HCT116 (cell line): ENCODE measurements around the gene S100A12. TPM values are rescaled to one million over a fixed set of nuclear protein-coding genes. Genes with fewer than 3 reads are reported as not detected.

Experiments
- ATAC-seq: fragments of 200-7000 bp; cut with Tn5 transposase; 2 replicates; pipeline ENCODE4 v1.9.1; 2020; ENCODE audit warnings: mild to moderate bottlenecking, moderate library complexity
- BruUV-seq: library from RNA; stranded (reverse); fragments of 400-500 nt; replicated peaks from 2 replicates; lab custom pipeline; 2021; lab: Mats Ljungman, UMichigan
- CTCF ChIA-PET: fragments of 300-600 bp; sonication (Branson Sonifier 250); formaldehyde crosslinking; loops from one replicate; lab custom pipeline; 2021; ENCODE audit warnings: antibody characterized with exemption; lab: Charles Lee
- POLR2A ChIA-PET: fragments of 300-600, 350-600 bp; sonication (Branson Sonifier 250); formaldehyde crosslinking; loops from one replicate; lab custom pipeline; 2021; ENCODE audit warnings: antibody characterized with exemption; lab: Charles Lee
- RAD21 ChIA-PET, 2 experiments: fragments of 300-600 bp; sonication (Branson Sonifier 250); formaldehyde crosslinking; loops; one replicate each; lab custom pipeline; 2023; ENCODE audit warnings: low total read pairs in 2 of 2; ENCODE audit not compliant: uncharacterized antibody in 2 of 2, unreplicated experiment in 2 of 2, low non-redundant PET in 1 of 2; lab: Charles Lee
- DNase-seq: peaks from one replicate; pipeline ENCODE4 v3.0.0-alpha.2; 2010; ENCODE audit warnings: low read depth, low spot score
- H2AFZ ChIP-seq: fragments of 200-600 bp; shearing (Covaris generic), sonication (generic); 2 replicates; pipeline ENCODE4 v1.6.1; 2017; ENCODE audit warnings: low read depth, mixed run types, mixed read lengths, antibody characterized with exemption, low read length; ENCODE audit not compliant: poor library complexity, severe bottlenecking
- H3K27ac ChIP-seq: 2 replicates; pipeline ENCODE4 v1.5.1; 2012; ENCODE audit warnings: low read depth, low read length
- H3K27me3 ChIP-seq: fragments of 200-600 bp; sonication (generic); 2 replicates; pipeline ENCODE4 v1.6.1; 2016; ENCODE audit warnings: mixed run types, low read length, mixed read lengths; ENCODE audit not compliant: insufficient read depth
- H3K36me3 ChIP-seq, 2 experiments: fragments of 200-500 bp in 1 of 2; fragments of 200-600 bp in 1 of 2; sonication (Bioruptor generic) in 1 of 2; sonication (generic) in 1 of 2; 2 replicates each; pipeline versions ENCODE4 v1.5.1 to v1.6.1; 2014 to 2016; ENCODE audit warnings: low read length in 2 of 2, inconsistent platforms in 1 of 2, mixed read lengths in 1 of 2, mixed run types in 1 of 2; ENCODE audit not compliant: insufficient read depth in 2 of 2, control insufficient read depth in 1 of 2
- H3K4me1 ChIP-seq, 2 experiments: fragments of 200-600 bp in 1 of 2; sonication (generic) in 1 of 2; 2 replicates each; pipeline versions ENCODE4 v1.5.1 to v1.6.1; 2012 to 2017; ENCODE audit warnings: low read length in 2 of 2, inconsistent platforms in 1 of 2, mild to moderate bottlenecking in 1 of 2, mixed read lengths in 1 of 2, mixed run types in 1 of 2, moderate library complexity in 1 of 2; ENCODE audit not compliant: insufficient read depth in 2 of 2, control insufficient read depth in 1 of 2
- H3K4me2 ChIP-seq: fragments of 200-600 bp; sonication (generic); 2 replicates; pipeline ENCODE4 v1.6.1; 2017; ENCODE audit warnings: mixed run types, low read length, mixed read lengths
- H3K4me3 ChIP-seq, 2 experiments: fragments of 200-600 bp in 1 of 2; sonication (generic) in 1 of 2; replicated peaks in 1 of 2; 2 replicates each; pipeline ENCODE4 v1.5.1; 2011 to 2016; ENCODE audit warnings: low read length in 2 of 2, control low read depth in 1 of 2, low read depth in 1 of 2, mild to moderate bottlenecking in 1 of 2, mixed read lengths in 1 of 2, mixed run types in 1 of 2
- H3K79me2 ChIP-seq: fragments of 200-600 bp; sonication (generic); 2 replicates; pipeline ENCODE4 v1.6.1; 2017; ENCODE audit warnings: mild to moderate bottlenecking, mixed run types, low read length, moderate library complexity, mixed read lengths; ENCODE audit not compliant: insufficient read depth
- H3K9ac ChIP-seq: fragments of 200-600 bp; sonication (generic); 2 replicates; pipeline ENCODE4 v1.6.1; 2016; ENCODE audit warnings: low read length, mixed read lengths
- H3K9me2 ChIP-seq: fragments of 200-600 bp; sonication (generic), shearing (Covaris generic); 2 replicates; pipeline ENCODE4 v1.6.1; 2017; ENCODE audit warnings: mixed run types, mild to moderate bottlenecking, moderate library complexity; ENCODE audit not compliant: insufficient read depth
- H3K9me3 ChIP-seq, 2 experiments: fragments of 200-500 bp in 1 of 2; fragments of 200-600 bp in 1 of 2; sonication (Bioruptor generic) in 1 of 2; sonication (generic) in 1 of 2; 2 replicates each; pipeline ENCODE4 v1.6.1; 2014 to 2017; ENCODE audit warnings: low read length in 2 of 2, mixed read lengths in 2 of 2, inconsistent platforms in 1 of 2, low read depth in 1 of 2, mild to moderate bottlenecking in 1 of 2, mixed run types in 1 of 2, moderate library complexity in 1 of 2; ENCODE audit not compliant: control insufficient read depth in 1 of 2, insufficient read depth in 1 of 2
- H4K20me1 ChIP-seq: fragments of 200-600 bp; sonication (generic), shearing (Covaris generic); 2 replicates; pipeline ENCODE4 v1.6.1; 2017; ENCODE audit warnings: mixed run types, mild to moderate bottlenecking, moderate library complexity; ENCODE audit not compliant: insufficient read depth
- CBX3 ChIP-seq: IDR thresholded peaks from 2 replicates; pipeline ENCODE4 v1.6.1; 2012; ENCODE audit warnings: low read depth
- CEBPB ChIP-seq: IDR thresholded peaks from 2 replicates; pipeline ENCODE4 v1.6.1; 2012; ENCODE audit warnings: low read depth
- EGR1 ChIP-seq: IDR thresholded peaks from 2 replicates; pipeline ENCODE4 v1.6.1; 2012; ENCODE audit warnings: low read depth
- ELF1 ChIP-seq: IDR thresholded peaks from 2 replicates; pipeline ENCODE4 v1.6.1; 2012; ENCODE audit warnings: low read depth, borderline replicate concordance
- EZH2 ChIP-seq: fragments of 200-600 bp; sonication (generic); IDR thresholded peaks from 2 replicates; pipeline ENCODE4 v1.6.1; 2017; ENCODE audit warnings: antibody characterized with exemption, mixed run types
- FOSL1 ChIP-seq: IDR thresholded peaks from 2 replicates; pipeline ENCODE4 v1.6.1; 2012; ENCODE audit warnings: low read depth
- JUND ChIP-seq: IDR thresholded peaks from 2 replicates; pipeline ENCODE4 v1.6.1; 2012
- MAX ChIP-seq: IDR thresholded peaks from 2 replicates; pipeline ENCODE4 v1.6.1; 2012
- POLR2A ChIP-seq: IDR thresholded peaks from 2 replicates; pipeline ENCODE4 v1.7.0; 2011; ENCODE audit warnings: borderline replicate concordance; ENCODE audit not compliant: insufficient read depth, insufficient read length; ENCODE audit errors: extremely low read depth
- POLR2AphosphoS5 ChIP-seq: IDR thresholded peaks from 2 replicates; pipeline ENCODE4 v1.6.1; 2011; ENCODE audit warnings: mild to moderate bottlenecking, low read depth, low read length, moderate library complexity
- RAD21 ChIP-seq: IDR thresholded peaks from 2 replicates; pipeline ENCODE4 v1.6.1; 2012; ENCODE audit warnings: low read depth, mild to moderate bottlenecking
- SIN3A ChIP-seq: IDR thresholded peaks from 2 replicates; pipeline ENCODE4 v1.6.1; 2012; ENCODE audit warnings: low read depth
- SP1 ChIP-seq: IDR thresholded peaks from 2 replicates; pipeline ENCODE4 v1.6.1; 2012; ENCODE audit warnings: low read depth
- SRF ChIP-seq: IDR thresholded peaks from 2 replicates; pipeline ENCODE4 v1.6.1; 2012; ENCODE audit warnings: low read depth
- TCF7L2 ChIP-seq: IDR thresholded peaks from 2 replicates; pipeline ENCODE4 v1.7.0; 2011; ENCODE audit warnings: borderline replicate concordance, inconsistent platforms; ENCODE audit not compliant: insufficient read depth, insufficient read length; ENCODE audit errors: extremely low read depth
- ZNF274 ChIP-seq: fragments of 200-500 bp; sonication (Bioruptor generic); IDR thresholded peaks from 2 replicates; pipeline ENCODE4 v1.6.1; 2014; ENCODE audit warnings: mild to moderate bottlenecking, low read depth, low read length, inconsistent platforms
- intact Hi-C: fragments of 100-400 bp; cut with micrococcal nuclease; formaldehyde crosslinking; loops from 2 replicates; pipeline ENCODE4 v1.10.0; 2022
- total RNA-seq: library from RNA; stranded (reverse); gene quantifications from one replicate; pipeline ENCODE4 v1.2.1, GENCODE V29; 2021; ENCODE audit not compliant: unreplicated experiment
- TF ChIP-seq, protein P1 (sequence below): IDR thresholded peaks from 2 replicates; pipeline ENCODE4 v1.6.1; 2011; ENCODE audit warnings: mild to moderate bottlenecking, low read length, moderate library complexity; ENCODE audit not compliant: insufficient replicate concordance; ENCODE audit errors: extremely low read depth

The S100A12 gene
- total RNA-seq, 1 experiment from 2014 or later = not detected

DNA sequence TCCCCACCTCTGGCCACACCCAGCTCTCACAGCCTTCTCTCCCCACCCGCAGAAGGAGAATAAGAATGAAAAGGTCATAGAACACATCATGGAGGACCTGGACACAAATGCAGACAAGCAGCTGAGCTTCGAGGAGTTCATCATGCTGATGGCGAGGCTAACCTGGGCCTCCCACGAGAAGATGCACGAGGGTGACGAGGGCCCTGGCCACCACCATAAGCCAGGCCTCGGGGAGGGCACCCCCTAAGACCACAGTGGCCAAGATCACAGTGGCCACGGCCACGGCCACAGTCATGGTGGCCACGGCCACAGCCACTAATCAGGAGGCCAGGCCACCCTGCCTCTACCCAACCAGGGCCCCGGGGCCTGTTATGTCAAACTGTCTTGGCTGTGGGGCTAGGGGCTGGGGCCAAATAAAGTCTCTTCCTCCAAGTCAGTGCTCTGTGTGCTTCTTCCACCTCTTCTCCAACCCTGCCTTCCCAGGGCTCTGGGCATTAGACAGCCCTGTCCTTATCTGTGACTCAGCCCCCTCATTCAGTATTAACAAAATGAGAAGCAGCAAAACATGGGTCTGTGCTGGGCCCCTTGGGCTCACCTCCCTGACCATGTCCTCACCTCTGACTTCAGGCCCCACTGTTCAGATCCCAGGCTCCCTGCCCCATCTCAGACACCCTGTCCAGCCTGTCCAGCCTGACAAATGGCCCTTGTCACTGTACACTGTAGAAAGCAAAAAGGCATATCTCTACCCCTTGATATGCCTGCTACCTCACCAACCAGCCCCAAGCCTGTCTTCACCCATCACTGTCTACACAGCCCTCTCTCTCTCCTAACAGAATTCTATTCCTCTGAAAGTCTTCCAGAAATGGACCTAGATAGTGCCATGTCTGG is 14.6 kb downstream of the S100A12 start:
- H4K20me1 ChIP-seq = no peaks in the 10 kb centered on the region
- H3K27me3 ChIP-seq = peaks cover 17% of the 10 kb centered on the region
- no peaks in the 10 kb centered on the region for H3K9me2 ChIP-seq
- no peaks in the 10 kb centered on the region for H3K9me3 ChIP-seq
- H3K36me3 ChIP-seq = no peaks in the 10 kb centered on the region
- no peaks in the 10 kb centered on the region for H3K79me2 ChIP-seq
- DNase-seq (no peak), ATAC-seq (no peak)
- no peaks in the 10 kb centered on the region for H3K4me1 ChIP-seq
- TF ChIP-seq POLR2A (no peak), ZNF274 (no peak), TCF7L2 (no peak), JUND (no peak), CBX3 (no peak), SP1 (no peak), CEBPB (no peak), FOSL1 (no peak), EGR1 (no peak), SIN3A (no peak), MAX (no peak), RAD21 (no peak), ELF1 (no peak), EZH2 (no peak), SRF (no peak), POLR2AphosphoS5 (no peak)
- TF ChIP-seq, protein P1, sequence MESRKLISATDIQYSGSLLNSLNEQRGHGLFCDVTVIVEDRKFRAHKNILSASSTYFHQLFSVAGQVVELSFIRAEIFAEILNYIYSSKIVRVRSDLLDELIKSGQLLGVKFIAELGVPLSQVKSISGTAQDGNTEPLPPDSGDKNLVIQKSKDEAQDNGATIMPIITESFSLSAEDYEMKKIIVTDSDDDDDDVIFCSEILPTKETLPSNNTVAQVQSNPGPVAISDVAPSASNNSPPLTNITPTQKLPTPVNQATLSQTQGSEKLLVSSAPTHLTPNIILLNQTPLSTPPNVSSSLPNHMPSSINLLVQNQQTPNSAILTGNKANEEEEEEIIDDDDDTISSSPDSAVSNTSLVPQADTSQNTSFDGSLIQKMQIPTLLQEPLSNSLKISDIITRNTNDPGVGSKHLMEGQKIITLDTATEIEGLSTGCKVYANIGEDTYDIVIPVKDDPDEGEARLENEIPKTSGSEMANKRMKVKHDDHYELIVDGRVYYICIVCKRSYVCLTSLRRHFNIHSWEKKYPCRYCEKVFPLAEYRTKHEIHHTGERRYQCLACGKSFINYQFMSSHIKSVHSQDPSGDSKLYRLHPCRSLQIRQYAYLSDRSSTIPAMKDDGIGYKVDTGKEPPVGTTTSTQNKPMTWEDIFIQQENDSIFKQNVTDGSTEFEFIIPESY = no peak
- intact Hi-C loops = no loop called here
- no peak overlapping the region for H3K4me3 ChIP-seq
- BruUV-seq = no TSS peak
- POLR2A ChIA-PET = no interaction called here
- no peak overlapping the region for H3K27ac ChIP-seq
- RAD21 ChIA-PET = no interaction called here
- CTCF ChIA-PET = interaction anchor here (1.0 to 1.4 kb wide), 2 partner anchors 9 to 266 kb away, joined by 3 read pairs; partner anchors contain the start of gene S100A13
- no peak overlapping the region for H3K9ac ChIP-seq
- no peak overlapping the region for H2AFZ ChIP-seq
- no peak overlapping the region for H3K4me2 ChIP-seq
